ENCODE data around the gene TRIM75.
"Not testable (repeated sequence)": the region's sequence is repeated elsewhere in the genome, so short reads cannot be mapped to it uniquely, and the experiment has no call there.

Gene TRIM75

DNA sequence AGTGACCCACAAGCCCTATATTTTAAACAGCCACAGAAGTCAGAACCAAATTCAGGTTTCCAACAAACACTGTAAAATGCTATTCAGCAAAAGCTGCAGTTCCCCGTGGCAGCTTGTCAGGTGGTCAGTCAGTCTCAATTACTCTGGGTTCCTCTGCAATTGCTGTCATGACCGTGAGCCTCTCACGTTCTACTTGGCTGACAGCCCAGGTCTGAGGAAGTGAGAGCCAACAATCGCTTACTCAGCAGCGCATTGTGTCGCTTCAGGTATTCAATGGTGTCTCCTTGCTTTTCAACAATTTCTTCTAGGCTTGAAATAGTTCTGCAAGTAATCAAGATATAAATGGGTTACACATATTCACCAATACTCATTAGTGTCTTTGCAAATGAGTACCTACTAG is 25.8 kb downstream of the TRIM75 start:
- H3K36me3 ChIP-seq (ENCODE audit: control insufficient read depth, insufficient read depth, low read length, severe bottlenecking) = peaks cover 15% of the 10 kb centered on the region
- DNase-seq (ENCODE audit: low read depth) = no peak
- H3K4me1 ChIP-seq (ENCODE audit: control insufficient read depth, insufficient read depth, low read length) = no peaks in the 10 kb centered on the region
- no peak overlapping the region for H3K9ac ChIP-seq (ENCODE audit: low read length)
- H3K4me3 ChIP-seq (ENCODE audit: low read length) = no peak overlapping the region
- no peaks in the 10 kb centered on the region for H3K9me3 ChIP-seq (ENCODE audit: control insufficient read depth, low read length)
- H3K27me3 ChIP-seq (replicated peaks; ENCODE audit: control insufficient read depth, insufficient read depth, low read length) = no peaks in the 10 kb centered on the region

DNA sequence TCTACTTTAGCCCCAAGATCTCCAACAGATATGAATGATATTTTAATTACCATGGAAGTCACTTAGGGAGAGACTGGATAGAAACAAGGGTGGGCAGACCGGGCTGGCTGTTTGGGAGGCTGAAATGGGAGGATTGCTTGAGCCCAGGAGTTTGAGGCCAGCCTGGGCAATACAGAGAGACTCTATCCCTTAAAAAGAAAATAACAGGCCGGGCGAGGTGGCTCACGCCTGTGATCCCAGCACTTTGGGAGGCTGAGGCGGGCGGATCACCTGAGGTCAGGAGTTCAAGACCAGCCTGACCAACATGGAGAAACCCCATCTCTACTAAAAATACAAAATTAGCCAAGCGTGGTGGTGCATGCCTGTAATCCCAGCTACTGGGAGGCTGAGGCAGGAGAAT is 31.1 kb downstream of the TRIM75 start:
- not testable (repeated sequence) for DNase-seq (ENCODE audit: low read depth); H3K9ac ChIP-seq (ENCODE audit: low read length)
- peaks cover 26% of the 10 kb centered on the region for H3K36me3 ChIP-seq (ENCODE audit: control insufficient read depth, insufficient read depth, low read length, severe bottlenecking)

DNA sequence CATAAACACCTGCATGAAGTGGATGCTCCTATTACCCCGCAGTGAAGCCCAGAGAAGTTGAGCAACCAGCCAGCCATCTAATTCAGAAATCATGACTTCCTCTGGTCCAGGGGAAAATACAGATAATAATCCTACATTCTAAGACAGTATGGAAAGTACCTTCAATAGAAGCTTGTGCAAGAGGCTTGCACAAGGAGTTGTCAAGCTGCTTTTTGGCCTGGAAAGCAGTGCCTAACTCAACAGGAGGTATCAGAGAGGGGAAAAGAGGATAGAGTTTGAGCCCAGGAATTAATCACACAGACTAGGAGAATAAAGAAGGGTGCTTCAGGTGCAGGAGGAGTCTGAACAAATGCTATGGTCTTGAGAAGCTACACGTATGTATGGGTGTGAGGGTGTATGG is 32.3 kb downstream of the TRIM75 start:
- H3K9me3 ChIP-seq (ENCODE audit: control insufficient read depth, low read length) = no peaks in the 10 kb centered on the region
- H3K36me3 ChIP-seq (ENCODE audit: control insufficient read depth, insufficient read depth, low read length, severe bottlenecking) = peaks cover 26% of the 10 kb centered on the region
- DNase-seq (ENCODE audit: low read depth) = peak; percentile 12
- H3K4me3 ChIP-seq (ENCODE audit: low read length) = no peak overlapping the region
- no peak overlapping the region for H3K9ac ChIP-seq (ENCODE audit: low read length)
- no peaks in the 10 kb centered on the region for H3K4me1 ChIP-seq (ENCODE audit: control insufficient read depth, insufficient read depth, low read length)
- no peaks in the 10 kb centered on the region for H3K27me3 ChIP-seq (replicated peaks; ENCODE audit: control insufficient read depth, insufficient read depth, low read length)

More for the DNA sequence above, 31.1 kb downstream of the TRIM75 start:
- not testable (repeated sequence) for H3K4me3 ChIP-seq (ENCODE audit: low read length); H3K4me1 ChIP-seq (ENCODE audit: control insufficient read depth, insufficient read depth, low read length); H3K27me3 ChIP-seq (replicated peaks; ENCODE audit: control insufficient read depth, insufficient read depth, low read length); H3K9me3 ChIP-seq (ENCODE audit: control insufficient read depth, low read length)

DNA sequence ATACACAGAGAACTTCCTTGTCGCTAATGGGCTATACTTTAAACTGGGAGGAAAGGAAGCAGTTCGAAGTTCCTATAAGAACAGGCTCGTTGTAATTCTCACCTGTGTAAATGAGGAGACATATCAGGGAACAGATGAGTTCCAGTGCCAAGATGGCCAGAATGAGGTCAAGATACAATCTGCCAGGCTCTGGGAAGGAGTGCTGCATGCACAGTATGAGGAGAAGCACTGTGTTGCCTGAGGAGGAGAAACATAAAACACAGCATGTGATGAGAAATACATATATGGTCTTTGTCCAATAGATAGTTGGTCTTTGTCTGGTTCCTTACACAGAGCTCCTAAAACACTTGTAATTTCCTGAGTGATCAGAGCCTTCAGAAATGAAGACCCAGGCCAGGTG is 34.7 kb downstream of the TRIM75 start:
- H3K27me3 ChIP-seq (replicated peaks; ENCODE audit: control insufficient read depth, insufficient read depth, low read length) = no peaks in the 10 kb centered on the region
- no peak for DNase-seq (ENCODE audit: low read depth)
- H3K9ac ChIP-seq (ENCODE audit: low read length) = no peak overlapping the region
- H3K4me3 ChIP-seq (ENCODE audit: low read length) = no peak overlapping the region
- no peaks in the 10 kb centered on the region for H3K9me3 ChIP-seq (ENCODE audit: control insufficient read depth, low read length)
- peaks cover 26% of the 10 kb centered on the region for H3K36me3 ChIP-seq (ENCODE audit: control insufficient read depth, insufficient read depth, low read length, severe bottlenecking)
- no peaks in the 10 kb centered on the region for H3K4me1 ChIP-seq (ENCODE audit: control insufficient read depth, insufficient read depth, low read length)

DNA sequence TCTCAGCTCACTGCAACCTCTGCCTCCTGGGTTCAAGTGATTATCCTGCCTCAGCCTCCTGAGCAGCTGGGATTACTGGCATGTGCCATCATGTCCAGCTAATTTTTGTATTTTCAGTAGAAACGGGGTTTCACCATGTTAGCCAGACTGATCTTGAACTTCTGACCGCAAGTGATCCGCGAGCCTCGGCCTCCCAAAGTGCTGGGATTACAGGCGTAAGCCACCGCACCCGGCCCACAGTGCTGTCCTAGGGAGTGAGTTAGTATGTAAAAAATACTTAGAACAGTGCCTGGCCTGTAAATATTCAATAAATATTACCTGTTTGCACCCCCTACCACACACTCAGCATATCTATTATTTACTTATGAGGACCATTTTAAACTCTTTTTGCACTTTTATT is 38.5 kb downstream of the TRIM75 start:
- H3K4me3 ChIP-seq (ENCODE audit: low read length); DNase-seq (ENCODE audit: low read depth); H3K27me3 ChIP-seq (replicated peaks; ENCODE audit: control insufficient read depth, insufficient read depth, low read length); H3K4me1 ChIP-seq (ENCODE audit: control insufficient read depth, insufficient read depth, low read length); H3K9me3 ChIP-seq (ENCODE audit: control insufficient read depth, low read length); H3K9ac ChIP-seq (ENCODE audit: low read length): not testable (repeated sequence)
- peaks cover 15% of the 10 kb centered on the region for H3K36me3 ChIP-seq (ENCODE audit: control insufficient read depth, insufficient read depth, low read length, severe bottlenecking)

DNA sequence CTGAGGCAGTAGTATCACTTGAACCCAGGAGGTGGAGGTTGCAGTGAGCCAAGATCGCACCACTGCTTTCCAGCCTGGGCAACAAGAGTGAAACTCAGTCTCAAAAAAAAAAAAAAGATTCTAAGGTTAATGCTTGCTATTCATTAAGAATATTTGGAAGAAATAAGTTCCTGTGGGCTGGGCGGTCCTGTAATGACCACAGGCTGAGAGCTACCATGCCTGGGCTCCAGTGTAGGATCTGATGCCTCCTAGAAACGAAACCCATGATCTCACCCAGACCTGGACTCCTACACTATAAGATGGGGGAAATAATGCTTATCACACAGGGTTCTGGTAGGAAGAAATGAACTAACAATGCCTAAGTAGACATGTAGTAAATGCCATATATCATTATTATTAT is 41.2 kb downstream of the TRIM75 start:
- Histone ChIP-seq H3K4me3 (ENCODE audit: low read length) (no peak overlapping the region), H3K27me3 (replicated peaks; ENCODE audit: control insufficient read depth, insufficient read depth, low read length) (no peaks in the 10 kb centered on the region), H3K4me1 (ENCODE audit: control insufficient read depth, insufficient read depth, low read length) (no peaks in the 10 kb centered on the region), H3K9me3 (ENCODE audit: control insufficient read depth, low read length) (no peaks in the 10 kb centered on the region), H3K9ac (ENCODE audit: low read length) (no peak overlapping the region), H3K36me3 (ENCODE audit: control insufficient read depth, insufficient read depth, low read length, severe bottlenecking) (peaks cover 5% of the 10 kb centered on the region)
- DNase-seq (ENCODE audit: low read depth) = no peak

DNA sequence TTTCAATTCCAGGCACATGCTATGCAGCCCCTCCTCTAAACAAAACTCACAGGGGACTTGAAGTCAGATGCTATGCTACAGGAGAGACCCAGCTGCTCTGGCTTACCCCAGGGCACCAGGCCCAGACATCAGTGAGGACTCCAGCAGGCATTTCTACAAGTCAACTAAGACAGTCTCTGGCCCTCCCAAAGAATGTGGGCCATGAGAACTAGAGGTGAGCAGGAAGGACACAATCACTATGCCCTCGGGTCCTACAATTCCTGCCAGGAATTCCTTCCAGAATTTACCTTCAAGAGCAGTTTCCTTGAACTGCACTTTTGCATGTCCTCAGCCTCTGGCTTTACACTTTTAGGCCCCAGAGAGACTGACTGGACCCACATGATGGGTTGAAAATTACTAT is 41.6 kb downstream of the TRIM75 start:
- no peaks in the 10 kb centered on the region for H3K27me3 ChIP-seq (replicated peaks; ENCODE audit: control insufficient read depth, insufficient read depth, low read length)
- H3K9ac ChIP-seq (ENCODE audit: low read length) = no peak overlapping the region
- H3K4me3 ChIP-seq (ENCODE audit: low read length) = no peak overlapping the region
- no peak for DNase-seq (ENCODE audit: low read depth)
- H3K4me1 ChIP-seq (ENCODE audit: control insufficient read depth, insufficient read depth, low read length) = no peaks in the 10 kb centered on the region
- no peaks in the 10 kb centered on the region for H3K9me3 ChIP-seq (ENCODE audit: control insufficient read depth, low read length)
- peaks cover 6% of the 10 kb centered on the region for H3K36me3 ChIP-seq (ENCODE audit: control insufficient read depth, insufficient read depth, low read length, severe bottlenecking)

DNA sequence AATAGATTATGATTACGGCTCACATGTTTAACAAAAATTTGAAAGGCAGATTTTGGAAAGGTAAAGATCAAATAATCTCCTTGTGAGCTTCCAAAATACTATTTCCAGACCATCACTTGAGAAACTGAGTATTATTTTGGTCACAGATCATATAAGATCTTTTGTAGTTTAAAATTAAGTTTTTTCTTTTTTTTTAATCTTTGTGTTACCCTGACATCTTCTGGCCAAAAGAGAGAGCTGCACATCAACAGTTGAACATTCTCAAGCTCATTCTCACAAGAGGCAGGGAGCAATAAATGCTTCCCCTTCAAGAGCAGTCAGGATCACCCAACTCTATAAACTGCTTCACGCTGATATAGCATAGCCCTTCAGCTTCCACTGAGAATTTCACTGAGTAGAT is 43.1 kb downstream of the TRIM75 start:
- Histone ChIP-seq H3K9me3 (ENCODE audit: control insufficient read depth, low read length) (no peaks in the 10 kb centered on the region), H3K36me3 (ENCODE audit: control insufficient read depth, insufficient read depth, low read length, severe bottlenecking) (peaks cover 13% of the 10 kb centered on the region), H3K9ac (ENCODE audit: low read length) (no peak overlapping the region), H3K27me3 (replicated peaks; ENCODE audit: control insufficient read depth, insufficient read depth, low read length) (no peaks in the 10 kb centered on the region), H3K4me1 (ENCODE audit: control insufficient read depth, insufficient read depth, low read length) (no peaks in the 10 kb centered on the region), H3K4me3 (ENCODE audit: low read length) (no peak overlapping the region)
- DNase-seq (ENCODE audit: low read depth) = peak; percentile 59

DNA sequence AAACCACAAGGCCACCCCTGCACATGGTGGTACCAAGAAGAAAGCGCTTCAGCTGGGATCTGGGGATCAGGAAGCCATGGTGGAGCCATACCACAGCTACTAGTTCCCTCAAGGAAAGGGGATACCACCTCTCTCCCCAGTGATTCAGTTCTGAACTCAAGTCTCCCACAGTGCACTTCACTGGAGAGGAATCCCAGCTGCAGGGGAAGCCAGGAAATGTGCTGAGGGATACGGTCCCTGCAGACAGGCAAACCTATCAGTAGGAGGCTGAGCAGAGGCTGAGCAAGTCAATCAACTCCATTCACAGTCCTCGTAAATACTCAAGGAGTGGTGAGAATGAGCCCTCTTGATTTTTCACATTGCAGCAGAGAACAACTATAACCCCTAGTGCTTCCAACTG is 48.0 kb downstream of the TRIM75 start:
- Histone ChIP-seq H3K4me3 (ENCODE audit: low read length) (no peak overlapping the region), H3K9ac (ENCODE audit: low read length) (no peak overlapping the region), H3K9me3 (ENCODE audit: control insufficient read depth, low read length) (no peaks in the 10 kb centered on the region), H3K4me1 (ENCODE audit: control insufficient read depth, insufficient read depth, low read length) (peaks cover 4% of the 10 kb centered on the region), H3K27me3 (replicated peaks; ENCODE audit: control insufficient read depth, insufficient read depth, low read length) (no peaks in the 10 kb centered on the region), H3K36me3 (ENCODE audit: control insufficient read depth, insufficient read depth, low read length, severe bottlenecking) (peaks cover 23% of the 10 kb centered on the region)
- DNase-seq (ENCODE audit: low read depth) = no peak

DNA sequence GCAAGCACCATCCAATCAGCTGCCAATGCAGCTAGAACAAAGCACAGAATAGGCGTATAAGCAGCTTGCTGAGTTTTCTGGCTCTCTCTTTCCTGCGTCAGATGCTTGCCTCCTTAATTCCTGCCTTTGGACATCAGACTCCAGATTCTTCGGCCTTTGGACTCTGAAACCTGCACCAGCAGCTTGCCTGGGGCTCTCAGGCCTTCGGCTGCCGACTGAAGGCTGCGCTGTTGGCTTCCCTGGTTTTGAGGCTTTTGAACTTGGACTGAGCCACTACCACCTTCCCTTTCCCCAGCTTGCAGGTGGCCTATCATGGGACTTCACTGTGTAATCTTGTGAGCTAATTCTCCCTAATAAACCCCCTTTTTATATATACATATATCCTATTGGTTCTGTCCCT is 52.9 kb downstream of the TRIM75 start:
- H3K9me3 ChIP-seq (ENCODE audit: control insufficient read depth, low read length) = no peaks in the 10 kb centered on the region
- H3K4me1 ChIP-seq (ENCODE audit: control insufficient read depth, insufficient read depth, low read length) = peaks cover 4% of the 10 kb centered on the region
- no peak overlapping the region for H3K9ac ChIP-seq (ENCODE audit: low read length)
- no peak for DNase-seq (ENCODE audit: low read depth)
- H3K27me3 ChIP-seq (replicated peaks; ENCODE audit: control insufficient read depth, insufficient read depth, low read length) = no peaks in the 10 kb centered on the region
- H3K36me3 ChIP-seq (ENCODE audit: control insufficient read depth, insufficient read depth, low read length, severe bottlenecking) = peaks cover 13% of the 10 kb centered on the region
- H3K4me3 ChIP-seq (ENCODE audit: low read length) = no peak overlapping the region

Data from adipocyte (in vitro differentiated cells).